HEK293 (cell line): ENCODE measurements around the gene OR1K1.

ENCODE experiments used
- CTCF ChIA-PET: fragments of 350-600 bp; formaldehyde crosslinking; extraction: SDS; loops from one replicate; lab custom pipeline; 2021; ENCODE audit warnings: antibody characterized with exemption; lab: Yijun Ruan, JAX
- POLR2A ChIA-PET: fragments of 300-600 bp; formaldehyde crosslinking; extraction: SDS; loops from one replicate; lab custom pipeline; 2020; ENCODE audit warnings: antibody characterized with exemption, inconsistent platforms; lab: Yijun Ruan, JAX
- H3K27ac ChIP-seq: fragments of 200-500 bp; sonication (Bioruptor generic); 2 replicates; pipeline ENCODE4 v1.5.1; 2014; ENCODE audit warnings: low read depth, low read length, control low read depth, inconsistent platforms; ENCODE audit errors: extremely low read depth
- H3K36me3 ChIP-seq, 2 experiments: fragments of 200-500 bp in 1 of 2; sonication (Bioruptor generic) in 1 of 2; 1 replicate in 1 of 2; 2 replicates in 1 of 2; pipeline ENCODE4 v1.5.1; 2014 to 2017; ENCODE audit warnings: inconsistent platforms in 2 of 2, low read length in 2 of 2; ENCODE audit not compliant: control insufficient read depth in 2 of 2, insufficient read depth in 1 of 2
- H3K4me1 ChIP-seq: fragments of 200-500 bp; sonication (Bioruptor generic); 2 replicates; pipeline ENCODE4 v1.5.1; 2014; ENCODE audit warnings: mild to moderate bottlenecking, low read length, inconsistent platforms; ENCODE audit not compliant: control insufficient read depth, insufficient read depth
- H3K4me3 ChIP-seq: 2 replicates; pipeline ENCODE4 v1.5.1; 2011; ENCODE audit warnings: low read depth, mild to moderate bottlenecking, control low read depth, low read length, moderate library complexity
- H3K9me3 ChIP-seq: fragments of 200-500 bp; sonication (Bioruptor generic); 2 replicates; pipeline ENCODE4 v1.5.1; 2014; ENCODE audit warnings: low read depth, low read length, inconsistent platforms; ENCODE audit not compliant: control insufficient read depth, insufficient read depth
- GLIS1 ChIP-seq: fragments of 450-650 bp; formaldehyde crosslinking; IDR thresholded peaks from 2 replicates; pipeline ENCODE4 v1.5.1; 2016; ENCODE audit warnings: missing biosample characterization, missing genetic modification characterization
- IKZF3 ChIP-seq: fragments of 450-650 bp; IDR thresholded peaks from 2 replicates; pipeline ENCODE4 v1.5.0; 2018; ENCODE audit warnings: missing biosample characterization, mild to moderate bottlenecking, missing genetic modification characterization, moderate library complexity
- MZF1 ChIP-seq: fragments of 450-650 bp; formaldehyde crosslinking; IDR thresholded peaks from 2 replicates; pipeline ENCODE4 v1.5.1; 2017; ENCODE audit warnings: missing biosample characterization, missing genetic modification characterization, borderline replicate concordance
- REPIN1 ChIP-seq: fragments of 450-650 bp; formaldehyde crosslinking; IDR thresholded peaks from 2 replicates; pipeline ENCODE4 v1.5.1; 2017; ENCODE audit warnings: missing biosample characterization, missing genetic modification characterization, low read depth
- SP7 ChIP-seq: fragments of 450-650 bp; formaldehyde crosslinking; IDR thresholded peaks from 2 replicates; pipeline ENCODE4 v1.5.1; 2016; ENCODE audit warnings: missing biosample characterization, missing genetic modification characterization
- ZBTB1 ChIP-seq: fragments of 450-650 bp; formaldehyde crosslinking; IDR thresholded peaks from 2 replicates; pipeline ENCODE4 v1.5.1; 2016; ENCODE audit warnings: missing biosample characterization, missing genetic modification characterization
- ZEB2 ChIP-seq: fragments of 450-650 bp; formaldehyde crosslinking; IDR thresholded peaks from 2 replicates; pipeline ENCODE4 v1.5.1; 2016; ENCODE audit warnings: missing biosample characterization, missing genetic modification characterization
- ZFHX2 ChIP-seq: fragments of 450-650 bp; formaldehyde crosslinking; conservative IDR thresholded peaks from 2 replicates; pipeline ENCODE4 v1.5.1; 2016; ENCODE audit warnings: missing biosample characterization, missing genetic modification characterization
- ZNF157 ChIP-seq: fragments of 450-650 bp; formaldehyde crosslinking; IDR thresholded peaks from 2 replicates; pipeline ENCODE4 v1.5.1; 2016; ENCODE audit warnings: missing biosample characterization, missing genetic modification characterization
- ZNF223 ChIP-seq: fragments of 450-650 bp; formaldehyde crosslinking; IDR thresholded peaks from 2 replicates; pipeline ENCODE4 v1.5.1; 2016; ENCODE audit warnings: missing biosample characterization, missing genetic modification characterization
- ZNF48 ChIP-seq: fragments of 450-650 bp; formaldehyde crosslinking; IDR thresholded peaks from 2 replicates; pipeline ENCODE4 v1.5.1; 2016; ENCODE audit warnings: missing biosample characterization, missing genetic modification characterization
- ZNF501 ChIP-seq: fragments of 450-650 bp; formaldehyde crosslinking; IDR thresholded peaks from 2 replicates; pipeline ENCODE4 v1.5.1; 2016; ENCODE audit warnings: missing biosample characterization, missing genetic modification characterization
- ZNF596 ChIP-seq: fragments of 450-650 bp; IDR thresholded peaks from 2 replicates; pipeline ENCODE4 v1.5.0; 2018; ENCODE audit warnings: missing biosample characterization, mild to moderate bottlenecking, missing genetic modification characterization, moderate library complexity
- ZNF660 ChIP-seq: fragments of 450-650 bp; IDR thresholded peaks from 2 replicates; pipeline ENCODE4 v1.5.1; 2018; ENCODE audit warnings: missing biosample characterization, mild to moderate bottlenecking, missing genetic modification characterization
- ZNF664 ChIP-seq: fragments of 450-650 bp; formaldehyde crosslinking; IDR thresholded peaks from 2 replicates; pipeline ENCODE4 v1.5.1; 2016; ENCODE audit warnings: missing biosample characterization, missing genetic modification characterization
- ZSCAN16 ChIP-seq: fragments of 450-650 bp; formaldehyde crosslinking; IDR thresholded peaks from 2 replicates; pipeline ENCODE4 v1.5.1; 2016; ENCODE audit warnings: missing biosample characterization, missing genetic modification characterization
- TF ChIP-seq, protein P1 (sequence below): fragments of 450-650 bp; formaldehyde crosslinking; IDR thresholded peaks from 2 replicates; pipeline ENCODE4 v1.5.1; 2016; ENCODE audit warnings: missing biosample characterization, missing genetic modification characterization
- TF ChIP-seq, protein P2 (sequence below): fragments of 450-650 bp; formaldehyde crosslinking; IDR thresholded peaks from 2 replicates; pipeline ENCODE4 v1.5.1; 2016; ENCODE audit warnings: missing biosample characterization, missing genetic modification characterization
- TF ChIP-seq, protein P3 (sequence below): sonication (generic); formaldehyde crosslinking; IDR thresholded peaks from 2 replicates; pipeline ENCODE4 v1.8.1; 2022; ENCODE audit warnings: mild to moderate bottlenecking, moderate library complexity, missing genetic modification reagents
- TF ChIP-seq, protein P4 (sequence below): fragments of 450-650 bp; formaldehyde crosslinking; IDR thresholded peaks from 2 replicates; pipeline ENCODE4 v1.5.1; 2017; ENCODE audit warnings: missing biosample characterization, missing genetic modification characterization

Gene OR1K1

DNA sequence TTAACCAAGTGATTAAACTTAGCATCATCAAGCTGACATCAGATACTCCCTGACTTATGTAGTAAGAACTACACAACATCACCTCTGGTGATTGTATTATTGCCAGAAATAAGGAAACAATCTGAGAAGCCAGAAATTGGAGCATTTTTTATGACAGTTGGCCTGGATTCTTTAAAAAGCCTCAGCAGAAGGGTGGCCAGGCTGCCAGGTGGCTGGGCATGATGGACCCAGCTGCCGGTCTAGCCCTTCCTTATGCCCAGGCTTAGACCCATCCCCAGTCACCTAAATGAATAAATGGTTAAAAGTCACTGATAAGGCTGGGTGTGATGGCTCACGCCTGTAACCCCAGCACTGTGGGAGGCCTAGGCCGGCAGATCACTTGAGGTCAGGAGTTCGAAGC lies 12.8 kb downstream of the OR1K1 start:
- Histone ChIP-seq H3K27ac (no peak overlapping the region), H3K36me3 (peaks cover under 1 to 19% of the 10 kb centered on the region in 2 experiments; a peak in 2 of 3 replicates), H3K9me3 (no peaks in the 10 kb centered on the region), H3K4me3 (no peak overlapping the region), H3K4me1 (no peaks in the 10 kb centered on the region)
- ChIA-PET CTCF (interaction anchor here (3.2 to 6.3 kb wide), 2 partner anchors 314 to 349 kb away, joined by 17 to 77 read pairs; no protein-coding TSS in a partner anchor), POLR2A (no interaction called here)
- no peak for TF ChIP-seq ZEB2 (tag by site-specific recombination)
- TF ChIP-seq ZNF596 (tag by site-specific recombination) = no peak
- TF ChIP-seq REPIN1 (tag by site-specific recombination) = no peak
- TF ChIP-seq, protein P1, sequence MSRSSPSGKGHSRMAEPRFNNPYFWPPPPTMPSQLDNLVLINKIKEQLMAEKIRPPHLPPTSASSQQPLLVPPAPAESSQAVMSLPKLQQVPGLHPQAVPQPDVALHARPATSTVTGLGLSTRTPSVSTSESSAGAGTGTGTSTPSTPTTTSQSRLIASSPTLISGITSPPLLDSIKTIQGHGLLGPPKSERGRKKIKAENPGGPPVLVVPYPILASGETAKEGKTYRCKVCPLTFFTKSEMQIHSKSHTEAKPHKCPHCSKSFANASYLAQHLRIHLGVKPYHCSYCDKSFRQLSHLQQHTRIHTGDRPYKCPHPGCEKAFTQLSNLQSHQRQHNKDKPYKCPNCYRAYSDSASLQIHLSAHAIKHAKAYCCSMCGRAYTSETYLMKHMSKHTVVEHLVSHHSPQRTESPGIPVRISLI (tag by site-specific recombination) = no peak
- TF ChIP-seq, protein P2, sequence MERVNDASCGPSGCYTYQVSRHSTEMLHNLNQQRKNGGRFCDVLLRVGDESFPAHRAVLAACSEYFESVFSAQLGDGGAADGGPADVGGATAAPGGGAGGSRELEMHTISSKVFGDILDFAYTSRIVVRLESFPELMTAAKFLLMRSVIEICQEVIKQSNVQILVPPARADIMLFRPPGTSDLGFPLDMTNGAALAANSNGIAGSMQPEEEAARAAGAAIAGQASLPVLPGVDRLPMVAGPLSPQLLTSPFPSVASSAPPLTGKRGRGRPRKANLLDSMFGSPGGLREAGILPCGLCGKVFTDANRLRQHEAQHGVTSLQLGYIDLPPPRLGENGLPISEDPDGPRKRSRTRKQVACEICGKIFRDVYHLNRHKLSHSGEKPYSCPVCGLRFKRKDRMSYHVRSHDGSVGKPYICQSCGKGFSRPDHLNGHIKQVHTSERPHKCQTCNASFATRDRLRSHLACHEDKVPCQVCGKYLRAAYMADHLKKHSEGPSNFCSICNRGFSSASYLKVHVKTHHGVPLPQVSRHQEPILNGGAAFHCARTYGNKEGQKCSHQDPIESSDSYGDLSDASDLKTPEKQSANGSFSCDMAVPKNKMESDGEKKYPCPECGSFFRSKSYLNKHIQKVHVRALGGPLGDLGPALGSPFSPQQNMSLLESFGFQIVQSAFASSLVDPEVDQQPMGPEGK (tag by site-specific recombination) = no peak
- TF ChIP-seq ZNF664 (tag by site-specific recombination) = no peak
- TF ChIP-seq, protein P3, sequence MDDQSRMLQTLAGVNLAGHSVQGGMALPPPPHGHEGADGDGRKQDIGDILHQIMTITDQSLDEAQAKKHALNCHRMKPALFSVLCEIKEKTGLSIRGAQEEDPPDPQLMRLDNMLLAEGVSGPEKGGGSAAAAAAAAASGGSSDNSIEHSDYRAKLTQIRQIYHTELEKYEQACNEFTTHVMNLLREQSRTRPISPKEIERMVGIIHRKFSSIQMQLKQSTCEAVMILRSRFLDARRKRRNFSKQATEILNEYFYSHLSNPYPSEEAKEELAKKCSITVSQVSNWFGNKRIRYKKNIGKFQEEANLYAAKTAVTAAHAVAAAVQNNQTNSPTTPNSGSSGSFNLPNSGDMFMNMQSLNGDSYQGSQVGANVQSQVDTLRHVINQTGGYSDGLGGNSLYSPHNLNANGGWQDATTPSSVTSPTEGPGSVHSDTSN (CRISPR knock-in tag) = no peak
- TF ChIP-seq ZNF501 = no peak
- TF ChIP-seq ZBTB1 = no peak
- no peak for TF ChIP-seq ZNF223 (tag by site-specific recombination)

DNA sequence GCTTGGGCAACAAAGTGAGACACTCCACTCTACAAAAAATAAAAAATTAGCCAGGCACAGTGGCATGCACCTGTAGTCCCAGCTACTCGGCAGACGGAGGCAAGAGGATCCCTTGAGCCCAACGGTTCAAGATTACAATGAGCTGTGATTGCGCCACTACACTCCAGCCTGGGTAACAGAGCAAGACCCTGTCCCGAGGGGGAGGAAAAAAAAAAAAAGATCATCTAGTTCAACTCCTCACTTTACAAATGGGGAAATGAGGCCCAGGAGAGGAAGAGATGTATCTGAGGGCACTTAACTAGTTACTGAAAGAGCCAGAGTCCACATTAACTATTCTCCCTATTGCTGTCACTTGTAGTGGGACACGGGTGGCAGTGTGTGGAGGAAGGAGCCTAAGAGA lies 14.6 kb downstream of the OR1K1 start:
- no peak overlapping the region for H3K27ac ChIP-seq
- TF ChIP-seq ZEB2 (tag by site-specific recombination) (no peak), ZNF660 (no peak), SP7 (tag by site-specific recombination) (no peak), ZNF157 (tag by site-specific recombination) (no peak), MZF1 (tag by site-specific recombination) (no peak), ZSCAN16 (tag by site-specific recombination) (no peak), ZFHX2 (tag by site-specific recombination) (no peak), IKZF3 (no peak), ZNF48 (tag by site-specific recombination) (no peak), GLIS1 (no peak)
- TF ChIP-seq, protein P4, sequence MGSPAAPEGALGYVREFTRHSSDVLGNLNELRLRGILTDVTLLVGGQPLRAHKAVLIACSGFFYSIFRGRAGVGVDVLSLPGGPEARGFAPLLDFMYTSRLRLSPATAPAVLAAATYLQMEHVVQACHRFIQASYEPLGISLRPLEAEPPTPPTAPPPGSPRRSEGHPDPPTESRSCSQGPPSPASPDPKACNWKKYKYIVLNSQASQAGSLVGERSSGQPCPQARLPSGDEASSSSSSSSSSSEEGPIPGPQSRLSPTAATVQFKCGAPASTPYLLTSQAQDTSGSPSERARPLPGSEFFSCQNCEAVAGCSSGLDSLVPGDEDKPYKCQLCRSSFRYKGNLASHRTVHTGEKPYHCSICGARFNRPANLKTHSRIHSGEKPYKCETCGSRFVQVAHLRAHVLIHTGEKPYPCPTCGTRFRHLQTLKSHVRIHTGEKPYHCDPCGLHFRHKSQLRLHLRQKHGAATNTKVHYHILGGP = no peak
- TF ChIP-seq, protein P3 (CRISPR knock-in tag) = no peak
- ChIA-PET POLR2A (no interaction called here), CTCF (interaction anchor here (0.6 kb wide), 1 partner anchor 690 kb away, joined by 3 read pairs; no protein-coding TSS in a partner anchor)
- peaks cover 3% of the 10 kb centered on the region; the same call in 1 of the 2 replicates for H3K4me1 ChIP-seq
- no peak overlapping the region for H3K4me3 ChIP-seq
- no peaks in the 10 kb centered on the region for H3K9me3 ChIP-seq
- H3K36me3 ChIP-seq = peaks cover 4 to 22% of the 10 kb centered on the region in 2 experiments; a peak in 2 of 3 replicates
